Measurements from ENCODE around the gene ZIC2.

ZIC2 gene

GRCh38 chr13:99981735-99982035 lies at the start of gene ZIC2:
Gene ZIC2, plus strand, starts transcription at chr13:99981784. Its CDS starts 281 bp downstream, at chr13:99982065.
- no peak for DNase-seq (ENCODE audit: low read depth)
- peak within 1 kb of the TSS; percentile 75 for H3K4me3 ChIP-seq (ENCODE audit: control insufficient read depth, low read depth, low read length)
- no peak for TF ChIP-seq CTCF (IDR thresholded peaks at IDR 0.05; ENCODE audit: control insufficient read depth, insufficient read depth, low read depth, low read length, missing control alignments)

- no peak for TF ChIP-seq CTCF (IDR thresholded peaks at IDR 0.05; ENCODE audit: control insufficient read depth, insufficient read depth, low read depth, low read length, missing control alignments)
- no peak for DNase-seq (ENCODE audit: low read depth)
- no peak overlapping the region for H3K4me3 ChIP-seq (ENCODE audit: control insufficient read depth, low read depth, low read length)
These were observed 48.7 kb upstream of the ZIC2 start for GRCh38 chr13:99932912-99933311.

- no peak overlapping the region for H3K4me3 ChIP-seq (ENCODE audit: control insufficient read depth, low read depth, low read length)
- no peak for TF ChIP-seq CTCF (IDR thresholded peaks at IDR 0.05; ENCODE audit: control insufficient read depth, insufficient read depth, low read depth, low read length, missing control alignments)
These were observed 45.8 kb upstream of the ZIC2 start for GRCh38 chr13:99935772-99936171.

GRCh38 chr13:99938635-99939034 lies 42.9 kb upstream of the ZIC2 start:
- no peak for TF ChIP-seq CTCF (IDR thresholded peaks at IDR 0.05; ENCODE audit: control insufficient read depth, insufficient read depth, low read depth, low read length, missing control alignments)
- no peak for DNase-seq (ENCODE audit: low read depth)
- no peak overlapping the region for H3K4me3 ChIP-seq (ENCODE audit: control insufficient read depth, low read depth, low read length)

More at GRCh38 chr13:99935772-99936171, 45.8 kb upstream of the ZIC2 start:
- DNase-seq (ENCODE audit: low read depth): no peak

GRCh38 chr13:99941086-99941485 lies 40.5 kb upstream of the ZIC2 start:
- no peak overlapping the region for H3K4me3 ChIP-seq (ENCODE audit: control insufficient read depth, low read depth, low read length)
- TF ChIP-seq CTCF (IDR thresholded peaks at IDR 0.05; ENCODE audit: control insufficient read depth, insufficient read depth, low read depth, low read length, missing control alignments): no peak
- no peak for DNase-seq (ENCODE audit: low read depth)

GRCh38 chr13:99941911-99942310 lies 39.7 kb upstream of the ZIC2 start:
- no peak for DNase-seq (ENCODE audit: low read depth)
- no peak for TF ChIP-seq CTCF (IDR thresholded peaks at IDR 0.05; ENCODE audit: control insufficient read depth, insufficient read depth, low read depth, low read length, missing control alignments)
- H3K4me3 ChIP-seq (ENCODE audit: control insufficient read depth, low read depth, low read length): no peak overlapping the region

- no peak for TF ChIP-seq CTCF (IDR thresholded peaks at IDR 0.05; ENCODE audit: control insufficient read depth, insufficient read depth, low read depth, low read length, missing control alignments)
These were observed 37.5 kb upstream of the ZIC2 start for GRCh38 chr13:99944102-99944501.

More at GRCh38 chr13:99944102-99944501, 37.5 kb upstream of the ZIC2 start:
- no peak for DNase-seq (ENCODE audit: low read depth)
- no peak overlapping the region for H3K4me3 ChIP-seq (ENCODE audit: control insufficient read depth, low read depth, low read length)

Measured in AG09309 (cell line).